K562 (cell line): ENCODE measurements around the gene SERTAD3. TPM values are rescaled to one million over a fixed set of nuclear protein-coding genes. Genes with fewer than 3 reads are reported as not detected.

Source experiments
- ADNP ChIP-seq: fragments of 200-800 bp; sonication (Bioruptor generic); IDR thresholded peaks from 2 replicates; pipeline ENCODE4 v1.6.1; 2016; ENCODE audit warnings: missing genetic modification characterization, missing compliant biosample characterization
- ARID2 ChIP-seq: fragments of 450-650 bp; IDR thresholded peaks from 2 replicates; pipeline ENCODE4 v1.6.1; 2017; ENCODE audit warnings: antibody characterized with exemption, mild to moderate bottlenecking
- BCOR ChIP-seq: fragments of 450-650 bp; IDR thresholded peaks from 2 replicates; pipeline ENCODE4 v1.6.1; 2016
- C11orf30 ChIP-seq: fragments of 450-650 bp; IDR thresholded peaks from 2 replicates; pipeline ENCODE4 v1.6.1; 2016; ENCODE audit warnings: low read depth, mild to moderate bottlenecking
- CHD2 ChIP-seq: IDR thresholded peaks from 2 replicates; pipeline ENCODE4 v1.6.1; 2011; ENCODE audit warnings: low read depth, low read length
- CHD4 ChIP-seq: fragments of 200-600 bp; sonication (generic); IDR thresholded peaks from 3 replicates; pipeline ENCODE4 v1.6.1; 2012; ENCODE audit warnings: low read depth, mild to moderate bottlenecking, mixed read lengths, low read length, inconsistent platforms; ENCODE audit not compliant: insufficient read depth, insufficient replicate concordance, poor library complexity, severe bottlenecking
- ELF4 ChIP-seq: fragments of 450-650 bp; formaldehyde crosslinking; IDR thresholded peaks from 2 replicates; pipeline ENCODE4 v1.4.0; 2022; ENCODE audit warnings: missing genetic modification characterization
- ETV1 ChIP-seq: fragments of 450-650 bp; conservative IDR thresholded peaks from 2 replicates; pipeline ENCODE4 v1.6.1; 2016; ENCODE audit warnings: missing genetic modification characterization, control low read depth, low read depth, missing compliant biosample characterization
- FOSL1 ChIP-seq: fragments of 200-800 bp; sonication (Bioruptor generic); conservative IDR thresholded peaks from 2 replicates; pipeline ENCODE4 v1.6.1; 2016; ENCODE audit warnings: missing genetic modification characterization, missing compliant biosample characterization
- KDM1A ChIP-seq, 2 experiments: fragments of 450-650 bp; IDR thresholded peaks; 2 replicates each; pipeline ENCODE4 v1.6.1; 2016; ENCODE audit warnings: mild to moderate bottlenecking in 2 of 2
- RAD21 ChIP-seq, 2 experiments: fragments of 250-450 bp in 1 of 2; fragments of 450-650 bp in 1 of 2; sonication (Bioruptor Pico) in 1 of 2; formaldehyde crosslinking in 1 of 2; IDR thresholded peaks in 1 of 2; conservative IDR thresholded peaks in 1 of 2; 2 replicates each; pipeline versions ENCODE4 v1.4.0 to v1.8.0; 2020 to 2022; ENCODE audit warnings: mild to moderate bottlenecking in 2 of 2, moderate library complexity in 1 of 2
- SRSF7 ChIP-seq: fragments of 200-400 bp; formaldehyde crosslinking; optimal IDR thresholded peaks from 2 replicates; pipeline ENCODE3; 2017; ENCODE audit warnings: mild to moderate bottlenecking, low read depth, low read length
- SRSF9 ChIP-seq: fragments of 200-400 bp; formaldehyde crosslinking; IDR thresholded peaks from 2 replicates; pipeline ENCODE4 v1.6.1; 2017; ENCODE audit warnings: low read depth, low read length, borderline replicate concordance
- STAT5A ChIP-seq: IDR thresholded peaks from 2 replicates; pipeline ENCODE4 v1.6.1; 2012; ENCODE audit warnings: low read length, inconsistent platforms, borderline replicate concordance
- ZNF121 ChIP-seq: sonication (generic); formaldehyde crosslinking; conservative IDR thresholded peaks from 2 replicates; pipeline ENCODE4 v1.8.0; 2022; ENCODE audit warnings: missing genetic modification reagents
- polyA plus RNA-seq, 8 experiments: library from polyadenylated mRNA; depleted of rRNA in 4 of 8; stranded (reverse) in 5 of 8; unstranded in 3 of 8; fragments of >200 nt; fragmentation: Nextera tagmentation in 2 of 8; fragmentation: Illumina TruSeq in 1 of 8; extraction: Ambion mirVana in 2 of 8; extraction: Trizol in 1 of 8; gene quantifications; 2 replicates each; pipeline versions ENCODE4 v1.2.1 to v1.2.3, GENCODE V29; 2011 to 2014; ENCODE audit warnings: inconsistent platforms in 1 of 8, missing spikeins in 1 of 8
- total RNA-seq, 7 experiments: library from RNA; depleted of rRNA in 6 of 7; stranded (reverse); fragments of >200 nt in 6 of 7; fragmentation: Illumina TruSeq in 2 of 7; extraction: Trizol in 2 of 7; gene quantifications; 2 replicates each; pipeline versions ENCODE4 v1.2.1 to v1.2.3, GENCODE V29; 2011 to 2021; ENCODE audit warnings: low replicate concordance in 1 of 7
- TF ChIP-seq, protein P1 (sequence below), 2 experiments: fragments of 450-650 bp; IDR thresholded peaks; 2 replicates each; pipeline ENCODE4 v1.6.1; 2018; ENCODE audit warnings: mild to moderate bottlenecking in 2 of 2, low read depth in 1 of 2; ENCODE audit not compliant: partially characterized antibody in 2 of 2
- TF ChIP-seq, protein P2 (sequence below): IDR thresholded peaks from 2 replicates; pipeline ENCODE4 v1.6.1; 2014; ENCODE audit warnings: antibody characterized with exemption
- TF ChIP-seq, protein P3 (sequence below), 2 experiments: fragments of 450-650 bp in 1 of 2; IDR thresholded peaks; 2 replicates each; pipeline ENCODE4 v1.6.1; 2011 to 2017; ENCODE audit warnings: low read depth in 2 of 2, antibody characterized with exemption in 1 of 2, borderline replicate concordance in 1 of 2, low read length in 1 of 2, mild to moderate bottlenecking in 1 of 2, mixed read lengths in 1 of 2; ENCODE audit not compliant: control insufficient read depth in 1 of 2

The SERTAD3 gene
- total and polyA plus RNA-seq, 9 of the 15 experiments (the other 6 are each of a cell fraction or from before 2014, with no cell fraction given): 5.4 to 28.9 (median 17.5) TPM

DNA sequence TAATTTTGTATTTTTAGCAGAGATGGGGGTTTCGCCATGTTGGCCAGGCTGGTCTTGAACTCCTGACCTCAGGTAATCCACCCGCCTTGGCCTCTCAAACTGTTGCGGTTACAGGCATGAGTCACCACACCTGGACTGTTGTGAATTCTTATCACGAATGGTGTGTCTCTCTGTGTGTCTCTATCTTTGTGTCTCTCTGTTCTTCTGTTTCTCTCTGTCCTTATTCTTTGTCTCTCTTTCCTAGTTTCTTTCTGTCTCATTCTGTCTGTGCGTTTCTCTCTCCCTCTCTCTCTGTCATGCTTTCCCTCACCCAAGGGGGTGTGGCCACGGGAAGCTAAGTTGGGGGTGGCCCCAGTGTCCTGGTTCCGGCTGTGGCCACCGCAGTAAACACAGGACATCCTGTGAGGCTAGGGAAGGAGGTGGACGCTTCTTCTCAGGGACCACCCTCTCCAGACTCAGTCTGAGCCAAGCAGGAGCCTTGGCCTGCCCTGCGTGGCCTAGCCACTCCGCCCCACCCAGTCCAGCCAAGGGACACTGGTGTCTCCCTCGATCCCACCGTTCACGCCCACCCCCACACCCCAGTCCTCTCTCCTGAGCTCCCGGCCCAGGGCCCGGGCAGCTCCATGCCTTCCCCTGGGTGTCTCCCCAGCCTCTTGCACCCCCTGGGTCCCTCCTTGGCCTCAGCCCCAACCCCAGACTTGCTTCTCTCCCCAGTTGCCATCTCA, 27.1 kb downstream of the SERTAD3 start (continued):
- no peak for TF ChIP-seq CHD4
- TF ChIP-seq SRSF7: no peak
- TF ChIP-seq RAD21 (CRISPR knock-in tag; conservative IDR thresholded peaks at IDR 0.05 in 1 of 2, IDR thresholded peaks at IDR 0.05 in 1 of 2): no peak
- no peak for TF ChIP-seq CHD2
- 0 out of 2 replicates have a peak, but pooled peaks have one; percentile 36 for TF ChIP-seq ELF4 (CRISPR knock-in tag)
- peak; percentile 94 for TF ChIP-seq FOSL1 (tag)
- no peak for TF ChIP-seq ZNF121
- 0 out of 2 replicates have a peak, but pooled peaks have one; percentile 25 for TF ChIP-seq STAT5A
- peak; percentile 80 to 81 for TF ChIP-seq KDM1A (IDR thresholded peaks at IDR 0.05)
- peak; percentile 89 for TF ChIP-seq ETV1
- peak; percentile 86 for TF ChIP-seq BCOR
- no peak for TF ChIP-seq SRSF9
- peak; percentile 94 for TF ChIP-seq ADNP
- peak; percentile 71; the same call in 1 of the 2 replicates for TF ChIP-seq ARID2
- TF ChIP-seq, protein P1, sequence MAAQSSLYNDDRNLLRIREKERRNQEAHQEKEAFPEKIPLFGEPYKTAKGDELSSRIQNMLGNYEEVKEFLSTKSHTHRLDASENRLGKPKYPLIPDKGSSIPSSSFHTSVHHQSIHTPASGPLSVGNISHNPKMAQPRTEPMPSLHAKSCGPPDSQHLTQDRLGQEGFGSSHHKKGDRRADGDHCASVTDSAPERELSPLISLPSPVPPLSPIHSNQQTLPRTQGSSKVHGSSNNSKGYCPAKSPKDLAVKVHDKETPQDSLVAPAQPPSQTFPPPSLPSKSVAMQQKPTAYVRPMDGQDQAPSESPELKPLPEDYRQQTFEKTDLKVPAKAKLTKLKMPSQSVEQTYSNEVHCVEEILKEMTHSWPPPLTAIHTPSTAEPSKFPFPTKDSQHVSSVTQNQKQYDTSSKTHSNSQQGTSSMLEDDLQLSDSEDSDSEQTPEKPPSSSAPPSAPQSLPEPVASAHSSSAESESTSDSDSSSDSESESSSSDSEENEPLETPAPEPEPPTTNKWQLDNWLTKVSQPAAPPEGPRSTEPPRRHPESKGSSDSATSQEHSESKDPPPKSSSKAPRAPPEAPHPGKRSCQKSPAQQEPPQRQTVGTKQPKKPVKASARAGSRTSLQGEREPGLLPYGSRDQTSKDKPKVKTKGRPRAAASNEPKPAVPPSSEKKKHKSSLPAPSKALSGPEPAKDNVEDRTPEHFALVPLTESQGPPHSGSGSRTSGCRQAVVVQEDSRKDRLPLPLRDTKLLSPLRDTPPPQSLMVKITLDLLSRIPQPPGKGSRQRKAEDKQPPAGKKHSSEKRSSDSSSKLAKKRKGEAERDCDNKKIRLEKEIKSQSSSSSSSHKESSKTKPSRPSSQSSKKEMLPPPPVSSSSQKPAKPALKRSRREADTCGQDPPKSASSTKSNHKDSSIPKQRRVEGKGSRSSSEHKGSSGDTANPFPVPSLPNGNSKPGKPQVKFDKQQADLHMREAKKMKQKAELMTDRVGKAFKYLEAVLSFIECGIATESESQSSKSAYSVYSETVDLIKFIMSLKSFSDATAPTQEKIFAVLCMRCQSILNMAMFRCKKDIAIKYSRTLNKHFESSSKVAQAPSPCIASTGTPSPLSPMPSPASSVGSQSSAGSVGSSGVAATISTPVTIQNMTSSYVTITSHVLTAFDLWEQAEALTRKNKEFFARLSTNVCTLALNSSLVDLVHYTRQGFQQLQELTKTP (IDR thresholded peaks at IDR 0.05; ENCODE audit: low read depth in 1 of 2, partially characterized antibody in 2 of 2): peak; percentile 59 to 80
- peak; percentile 40; the same call in 1 of the 2 replicates for TF ChIP-seq C11orf30
- TF ChIP-seq, protein P2, sequence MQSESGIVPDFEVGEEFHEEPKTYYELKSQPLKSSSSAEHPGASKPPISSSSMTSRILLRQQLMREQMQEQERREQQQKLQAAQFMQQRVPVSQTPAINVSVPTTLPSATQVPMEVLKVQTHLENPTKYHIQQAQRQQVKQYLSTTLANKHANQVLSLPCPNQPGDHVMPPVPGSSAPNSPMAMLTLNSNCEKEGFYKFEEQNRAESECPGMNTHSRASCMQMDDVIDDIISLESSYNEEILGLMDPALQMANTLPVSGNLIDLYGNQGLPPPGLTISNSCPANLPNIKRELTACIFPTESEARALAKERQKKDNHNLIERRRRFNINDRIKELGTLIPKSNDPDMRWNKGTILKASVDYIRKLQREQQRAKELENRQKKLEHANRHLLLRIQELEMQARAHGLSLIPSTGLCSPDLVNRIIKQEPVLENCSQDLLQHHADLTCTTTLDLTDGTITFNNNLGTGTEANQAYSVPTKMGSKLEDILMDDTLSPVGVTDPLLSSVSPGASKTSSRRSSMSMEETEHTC: no peak
- TF ChIP-seq, protein P3, sequence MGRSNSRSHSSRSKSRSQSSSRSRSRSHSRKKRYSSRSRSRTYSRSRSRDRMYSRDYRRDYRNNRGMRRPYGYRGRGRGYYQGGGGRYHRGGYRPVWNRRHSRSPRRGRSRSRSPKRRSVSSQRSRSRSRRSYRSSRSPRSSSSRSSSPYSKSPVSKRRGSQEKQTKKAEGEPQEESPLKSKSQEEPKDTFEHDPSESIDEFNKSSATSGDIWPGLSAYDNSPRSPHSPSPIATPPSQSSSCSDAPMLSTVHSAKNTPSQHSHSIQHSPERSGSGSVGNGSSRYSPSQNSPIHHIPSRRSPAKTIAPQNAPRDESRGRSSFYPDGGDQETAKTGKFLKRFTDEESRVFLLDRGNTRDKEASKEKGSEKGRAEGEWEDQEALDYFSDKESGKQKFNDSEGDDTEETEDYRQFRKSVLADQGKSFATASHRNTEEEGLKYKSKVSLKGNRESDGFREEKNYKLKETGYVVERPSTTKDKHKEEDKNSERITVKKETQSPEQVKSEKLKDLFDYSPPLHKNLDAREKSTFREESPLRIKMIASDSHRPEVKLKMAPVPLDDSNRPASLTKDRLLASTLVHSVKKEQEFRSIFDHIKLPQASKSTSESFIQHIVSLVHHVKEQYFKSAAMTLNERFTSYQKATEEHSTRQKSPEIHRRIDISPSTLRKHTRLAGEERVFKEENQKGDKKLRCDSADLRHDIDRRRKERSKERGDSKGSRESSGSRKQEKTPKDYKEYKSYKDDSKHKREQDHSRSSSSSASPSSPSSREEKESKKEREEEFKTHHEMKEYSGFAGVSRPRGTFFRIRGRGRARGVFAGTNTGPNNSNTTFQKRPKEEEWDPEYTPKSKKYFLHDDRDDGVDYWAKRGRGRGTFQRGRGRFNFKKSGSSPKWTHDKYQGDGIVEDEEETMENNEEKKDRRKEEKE (IDR thresholded peaks at IDR 0.05; ENCODE audit: borderline replicate concordance in 1 of 2, control insufficient read depth in 1 of 2, low read depth in 2 of 2, low read length in 1 of 2): no peak
